ENCODE results near the gene SIGLECL1. TPM values are rescaled to one million over a fixed set of nuclear protein-coding genes. Genes with fewer than 3 reads are reported as not detected.

The SIGLECL1 gene
- total RNA-seq, 1 experiment from 2014 or later = not detected

GRCh38 chr19:51301266-51301665 lies 50.4 kb downstream of the SIGLECL1 start:
- H3K27me3 ChIP-seq (ENCODE audit: insufficient read depth, low read length) = no peaks in the 10 kb centered on the region
- H3K27ac ChIP-seq (ENCODE audit: insufficient read length, low read depth, low read length) = no peak overlapping the region
- H3K23ac ChIP-seq (ENCODE audit: insufficient read length, low read depth, low read length) = no peak overlapping the region
- H3K79me2 ChIP-seq (ENCODE audit: insufficient read depth, low read length) = no peaks in the 10 kb centered on the region
- H3K9ac ChIP-seq (ENCODE audit: extremely low read depth, insufficient read length, low read length) = no peak overlapping the region
- H3T11ph ChIP-seq (ENCODE audit: low read length) = no peak overlapping the region
- no peak overlapping the region for H3K18ac ChIP-seq (ENCODE audit: insufficient read length, low read depth, low read length)
- Mint-ChIP-seq H3K27ac (no peak overlapping the region), H3K27me3 (ENCODE audit: low read depth) (peaks cover 6% of the 10 kb centered on the region; the same call in 1 of the 2 replicates), H3K4me3 (no peak overlapping the region), H3K36me3 (ENCODE audit: insufficient read depth in 1 of 3, low read depth in 3 of 3) (peaks cover 0 to 4% (median 4%) of the 10 kb centered on the region in 3 experiments; a peak in 4 of 7 replicates), H3K9me3 (peaks cover 4 to 9% of the 10 kb centered on the region in 2 experiments; a peak in 4 of 5 replicates), H3K4me1 (peaks cover 3 to 10% of the 10 kb centered on the region in 2 experiments)
- no peak for DNase-seq
- H3K14ac ChIP-seq (ENCODE audit: insufficient read depth, low read length) = no peak overlapping the region
- no peak overlapping the region for H2BK20ac ChIP-seq (ENCODE audit: low read depth, low read length, poor library complexity, severe bottlenecking)
- no peak overlapping the region for H3K4ac ChIP-seq (ENCODE audit: low read depth, low read length)
- H4K91ac ChIP-seq (ENCODE audit: insufficient read length, low read depth, low read length) = no peak overlapping the region
- H4K8ac ChIP-seq (replicated peaks; ENCODE audit: insufficient read length, low read depth, low read length) = no peak overlapping the region
- no peak overlapping the region for H2BK120ac ChIP-seq (ENCODE audit: low read depth, low read length, poor library complexity, severe bottlenecking)
- H2BK15ac ChIP-seq (ENCODE audit: low read depth, low read length) = no peak overlapping the region
- no peak overlapping the region for H3K4me2 ChIP-seq (ENCODE audit: insufficient read depth, insufficient read length, low read length)
- no peak overlapping the region for H2BK12ac ChIP-seq (ENCODE audit: insufficient read length, low read depth, low read length)
- no peaks in the 10 kb centered on the region for H4K20me1 ChIP-seq (ENCODE audit: control insufficient read depth, insufficient read depth, insufficient read length)
- H3K79me1 ChIP-seq (ENCODE audit: insufficient read depth, low read depth, low read length, poor library complexity, severe bottlenecking) = no peaks in the 10 kb centered on the region
- no peak overlapping the region for H2BK5ac ChIP-seq (ENCODE audit: insufficient read length, low read length)
- no peak overlapping the region for H4K5ac ChIP-seq (ENCODE audit: insufficient read length, low read depth, low read length)
- H2AK5ac ChIP-seq (ENCODE audit: insufficient read length, low read length) = no peak overlapping the region
- no peak overlapping the region for H2AFZ ChIP-seq (ENCODE audit: low read length)
- WGBS (ENCODE audit: extremely low coverage, insufficient read length, low lambda C conversion rate) = no CpG with 5 or more reads among the region's 7 CpGs
- no peaks in the 10 kb centered on the region for H3K23me2 ChIP-seq (ENCODE audit: insufficient read length, low read depth, low read length, poor library complexity, severe bottlenecking)
- no peak for TF ChIP-seq CTCF (conservative IDR thresholded peaks at IDR 0.05)
- no peaks in the 10 kb centered on the region for H3K9me3 ChIP-seq (ENCODE audit: control insufficient read depth, low read depth, low read length)
- no peaks in the 10 kb centered on the region; the same call in 1 of the 2 replicates for H3K4me1 ChIP-seq (ENCODE audit: insufficient read depth, low read length)
- no peak overlapping the region for H3K56ac ChIP-seq (ENCODE audit: insufficient read length, low read depth, low read length)

Measured in H9 (cell line).